ENCODE data around the gene SDCCAG8. TPM values are rescaled to one million over a fixed set of nuclear protein-coding genes. Genes with fewer than 3 reads are reported as not detected.

Gene SDCCAG8
- total RNA-seq, 1 donor from 2014 or later: 26.7 TPM

- H3K27ac Mint-ChIP-seq (ENCODE audit: unreplicated experiment): no peak overlapping the region
- peaks cover 30% of the 10 kb centered on the region for H3K36me3 Mint-ChIP-seq (ENCODE audit: unreplicated experiment)
- TF ChIP-seq, protein P1, sequence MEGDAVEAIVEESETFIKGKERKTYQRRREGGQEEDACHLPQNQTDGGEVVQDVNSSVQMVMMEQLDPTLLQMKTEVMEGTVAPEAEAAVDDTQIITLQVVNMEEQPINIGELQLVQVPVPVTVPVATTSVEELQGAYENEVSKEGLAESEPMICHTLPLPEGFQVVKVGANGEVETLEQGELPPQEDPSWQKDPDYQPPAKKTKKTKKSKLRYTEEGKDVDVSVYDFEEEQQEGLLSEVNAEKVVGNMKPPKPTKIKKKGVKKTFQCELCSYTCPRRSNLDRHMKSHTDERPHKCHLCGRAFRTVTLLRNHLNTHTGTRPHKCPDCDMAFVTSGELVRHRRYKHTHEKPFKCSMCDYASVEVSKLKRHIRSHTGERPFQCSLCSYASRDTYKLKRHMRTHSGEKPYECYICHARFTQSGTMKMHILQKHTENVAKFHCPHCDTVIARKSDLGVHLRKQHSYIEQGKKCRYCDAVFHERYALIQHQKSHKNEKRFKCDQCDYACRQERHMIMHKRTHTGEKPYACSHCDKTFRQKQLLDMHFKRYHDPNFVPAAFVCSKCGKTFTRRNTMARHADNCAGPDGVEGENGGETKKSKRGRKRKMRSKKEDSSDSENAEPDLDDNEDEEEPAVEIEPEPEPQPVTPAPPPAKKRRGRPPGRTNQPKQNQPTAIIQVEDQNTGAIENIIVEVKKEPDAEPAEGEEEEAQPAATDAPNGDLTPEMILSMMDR (IDR thresholded peaks at IDR 0.05): no peak
- H3K4me3 Mint-ChIP-seq (ENCODE audit: unreplicated experiment): no peak overlapping the region
- peaks cover 18% of the 10 kb centered on the region for H3K9me3 Mint-ChIP-seq (ENCODE audit: unreplicated experiment)
- no peaks in the 10 kb centered on the region for H3K27me3 Mint-ChIP-seq (ENCODE audit: unreplicated experiment)
- H3K4me1 Mint-ChIP-seq (ENCODE audit: unreplicated experiment): no peaks in the 10 kb centered on the region
- no peak for DNase-seq (ENCODE audit: extremely low spot score, unreplicated experiment)
Measured at GRCh38 chr1:243378669-243379068, 122.8 kb downstream of the SDCCAG8 start.

DNA sequence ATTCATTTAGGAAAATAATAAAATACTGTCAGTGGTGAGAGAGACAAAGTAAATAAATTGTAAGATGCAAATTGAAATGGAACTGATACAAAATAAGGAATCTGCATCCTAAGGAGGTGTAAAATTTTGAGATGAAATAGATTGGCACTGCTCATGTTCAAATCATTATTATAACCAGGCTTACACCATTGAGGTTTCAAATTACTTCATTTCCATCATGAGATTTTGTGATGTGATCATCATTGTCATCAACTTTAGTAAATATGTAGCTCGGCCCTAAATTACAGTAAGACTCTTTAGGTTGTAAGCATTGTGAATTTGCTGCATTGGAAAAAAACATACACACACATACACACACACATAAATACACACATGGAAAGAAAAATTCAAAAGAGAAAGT is 123.4 kb downstream of the SDCCAG8 start:
- peaks cover 14% of the 10 kb centered on the region for H3K9me3 Mint-ChIP-seq (ENCODE audit: unreplicated experiment)
- no peak for DNase-seq (ENCODE audit: extremely low spot score, unreplicated experiment)
- H3K27ac Mint-ChIP-seq (ENCODE audit: unreplicated experiment): no peak overlapping the region
- peaks cover 27% of the 10 kb centered on the region for H3K36me3 Mint-ChIP-seq (ENCODE audit: unreplicated experiment)
- H3K27me3 Mint-ChIP-seq (ENCODE audit: unreplicated experiment): no peaks in the 10 kb centered on the region
- TF ChIP-seq, protein P1 (IDR thresholded peaks at IDR 0.05): no peak
- H3K4me1 Mint-ChIP-seq (ENCODE audit: unreplicated experiment): no peaks in the 10 kb centered on the region
- H3K4me3 Mint-ChIP-seq (ENCODE audit: unreplicated experiment): no peak overlapping the region

DNA sequence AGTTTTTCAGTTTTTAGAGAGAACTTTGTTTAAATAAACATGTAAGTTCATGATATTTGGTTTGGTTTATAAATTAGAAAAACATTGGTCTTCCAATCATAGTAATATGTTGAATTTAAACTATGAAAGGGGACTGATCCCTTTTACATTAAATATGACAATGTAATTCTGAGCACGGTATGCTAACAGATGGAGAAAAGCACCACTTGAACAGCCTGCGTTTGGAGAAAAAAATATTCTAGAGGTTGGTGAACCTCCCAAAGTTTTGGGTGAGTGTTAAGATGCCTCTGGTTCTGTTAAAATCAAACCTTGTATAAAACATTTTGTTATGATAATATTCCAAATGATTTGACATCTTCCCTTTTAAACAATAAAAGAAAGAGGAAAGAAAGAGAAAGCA is 123.9 kb downstream of the SDCCAG8 start:
- TF ChIP-seq, protein P1 (IDR thresholded peaks at IDR 0.05): no peak
- Mint-ChIP-seq H3K27ac (ENCODE audit: unreplicated experiment) (no peak overlapping the region), H3K4me1 (ENCODE audit: unreplicated experiment) (no peaks in the 10 kb centered on the region), H3K36me3 (ENCODE audit: unreplicated experiment) (peaks cover 26% of the 10 kb centered on the region), H3K27me3 (ENCODE audit: unreplicated experiment) (no peaks in the 10 kb centered on the region), H3K9me3 (ENCODE audit: unreplicated experiment) (peaks cover 10% of the 10 kb centered on the region), H3K4me3 (ENCODE audit: unreplicated experiment) (no peak overlapping the region)
- DNase-seq (ENCODE audit: extremely low spot score, unreplicated experiment): no peak

- H3K27me3 Mint-ChIP-seq (ENCODE audit: unreplicated experiment): no peaks in the 10 kb centered on the region
- no peaks in the 10 kb centered on the region for H3K9me3 Mint-ChIP-seq (ENCODE audit: unreplicated experiment)
- DNase-seq (ENCODE audit: extremely low spot score, unreplicated experiment): no peak
- no peak overlapping the region for H3K27ac Mint-ChIP-seq (ENCODE audit: unreplicated experiment)
- peaks cover 15% of the 10 kb centered on the region for H3K36me3 Mint-ChIP-seq (ENCODE audit: unreplicated experiment)
- H3K4me1 Mint-ChIP-seq (ENCODE audit: unreplicated experiment): no peaks in the 10 kb centered on the region
- TF ChIP-seq, protein P1 (IDR thresholded peaks at IDR 0.05): no peak
- H3K4me3 Mint-ChIP-seq (ENCODE audit: unreplicated experiment): no peak overlapping the region
Measured at GRCh38 chr1:243388276-243388675, 132.4 kb downstream of the SDCCAG8 start.

DNA sequence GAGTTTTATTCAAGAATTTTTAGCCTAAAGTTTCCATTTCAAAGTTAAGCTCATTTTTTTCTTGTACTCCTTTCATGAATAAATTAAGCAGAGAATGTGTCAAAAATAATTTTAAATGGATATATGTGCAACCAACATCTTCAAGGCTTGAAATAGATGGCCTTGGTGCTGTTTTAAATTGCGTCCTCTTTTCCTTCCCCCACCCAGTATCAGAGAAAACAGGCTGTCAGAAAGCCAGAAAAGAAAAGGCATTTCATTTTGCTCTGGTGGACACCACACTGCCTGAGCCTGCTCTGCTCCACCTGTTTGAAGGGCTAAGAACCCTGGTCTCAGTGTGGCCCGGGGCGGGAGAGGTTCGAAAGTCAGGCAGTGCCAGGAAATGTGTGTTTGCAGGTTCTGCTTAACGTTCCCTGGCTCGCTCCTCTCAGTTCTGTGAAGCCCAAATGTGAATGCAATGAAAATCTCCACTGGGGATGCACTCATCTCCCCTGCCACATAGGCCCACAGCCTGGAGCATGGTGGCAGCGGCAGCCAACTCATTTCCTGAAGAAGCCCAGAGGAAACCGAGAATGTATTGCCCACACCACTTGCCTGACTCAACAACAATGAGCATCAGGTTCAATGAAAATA is 134.4 kb downstream of the SDCCAG8 start:
- Mint-ChIP-seq H3K36me3 (ENCODE audit: unreplicated experiment) (peaks cover 14% of the 10 kb centered on the region), H3K9me3 (ENCODE audit: unreplicated experiment) (no peaks in the 10 kb centered on the region), H3K27me3 (ENCODE audit: unreplicated experiment) (no peaks in the 10 kb centered on the region), H3K27ac (ENCODE audit: unreplicated experiment) (no peak overlapping the region), H3K4me1 (ENCODE audit: unreplicated experiment) (no peaks in the 10 kb centered on the region), H3K4me3 (ENCODE audit: unreplicated experiment) (no peak overlapping the region)
- DNase-seq (ENCODE audit: extremely low spot score, unreplicated experiment): no peak
- TF ChIP-seq, protein P1 (IDR thresholded peaks at IDR 0.05): no peak
